ENCODE results near the gene CNDP2. TPM values are rescaled to one million over a fixed set of nuclear protein-coding genes. Genes with fewer than 3 reads are reported as not detected.
"Not testable (repeated sequence)": the region's sequence is repeated elsewhere in the genome, so short reads cannot be mapped to it uniquely, and the experiment has no call there.

The CNDP2 gene
- total RNA-seq, 1 donor = 38.4 TPM

GRCh38 chr18:74497778-74498177, 1.6 kb downstream of the CNDP2 start:
- DNase-seq (ENCODE audit: low read depth) = no peak
- no peak for TF ChIP-seq CTCF (IDR thresholded peaks at IDR 0.05; ENCODE audit: insufficient read depth, low read depth, low read length)
- H3K4me3 ChIP-seq (ENCODE audit: low read depth, low read length) = no peak overlapping the region

- TF ChIP-seq CTCF (IDR thresholded peaks at IDR 0.05; ENCODE audit: insufficient read depth, low read depth, low read length) = no peak
- DNase-seq (ENCODE audit: low read depth) = peak; percentile 50
- H3K4me3 ChIP-seq (ENCODE audit: low read depth, low read length) = peak overlapping the region; percentile 43
These were observed 2.8 kb downstream of the CNDP2 start for GRCh38 chr18:74498712-74499627.

DNA sequence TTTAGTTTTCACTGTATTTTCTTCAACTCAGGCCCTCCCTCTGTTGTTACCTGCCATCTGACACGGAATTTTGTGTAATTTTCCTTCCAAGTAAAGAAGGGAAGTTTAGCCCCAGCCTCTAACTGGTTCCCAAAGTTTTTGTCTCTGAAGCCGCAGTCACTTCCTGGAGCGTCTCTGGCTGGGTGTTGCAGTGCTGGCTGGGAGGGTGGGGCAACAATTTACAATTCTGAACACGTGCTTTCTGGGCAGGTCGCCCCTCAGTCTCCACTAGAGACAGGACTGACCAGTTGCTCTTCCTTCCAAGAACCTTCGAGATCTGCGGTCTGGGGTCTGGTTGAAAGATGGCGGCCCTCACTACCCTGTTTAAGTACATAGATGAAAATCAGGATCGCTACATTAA, 3.5 kb downstream of the CNDP2 start:
- no peak for TF ChIP-seq CTCF (IDR thresholded peaks at IDR 0.05; ENCODE audit: insufficient read depth, low read depth, low read length)
- peak overlapping the region; percentile 43 for H3K4me3 ChIP-seq (ENCODE audit: low read depth, low read length)
- peak; percentile 66 for DNase-seq (ENCODE audit: low read depth)

DNA sequence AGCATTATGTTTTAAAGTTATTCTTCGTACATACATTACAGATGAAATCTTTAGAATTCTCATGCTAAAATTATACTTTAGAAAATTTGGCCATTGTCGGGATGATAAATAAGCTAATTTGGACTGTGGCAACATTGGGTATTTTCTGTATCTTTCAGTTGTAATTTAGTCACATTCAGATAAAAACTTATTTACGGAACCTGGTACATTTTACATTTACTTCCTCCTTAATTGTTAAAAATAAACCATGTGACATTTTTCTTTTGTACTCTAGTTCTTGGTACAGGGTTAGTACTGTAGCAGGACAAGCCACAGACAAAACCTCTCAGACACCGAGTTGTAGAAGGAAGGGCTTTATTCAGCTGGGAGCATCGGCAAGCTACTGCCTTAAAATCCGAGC, 4.2 kb downstream of the CNDP2 start:
- H3K4me3 ChIP-seq (ENCODE audit: low read depth, low read length) = no peak overlapping the region
- no peak for TF ChIP-seq CTCF (IDR thresholded peaks at IDR 0.05; ENCODE audit: insufficient read depth, low read depth, low read length)
- no peak for DNase-seq (ENCODE audit: low read depth)

GRCh38 chr18:74500774-74501173, 4.6 kb downstream of the CNDP2 start:
- not testable (repeated sequence) for H3K4me3 ChIP-seq (ENCODE audit: low read depth, low read length); DNase-seq (ENCODE audit: low read depth)

DNA sequence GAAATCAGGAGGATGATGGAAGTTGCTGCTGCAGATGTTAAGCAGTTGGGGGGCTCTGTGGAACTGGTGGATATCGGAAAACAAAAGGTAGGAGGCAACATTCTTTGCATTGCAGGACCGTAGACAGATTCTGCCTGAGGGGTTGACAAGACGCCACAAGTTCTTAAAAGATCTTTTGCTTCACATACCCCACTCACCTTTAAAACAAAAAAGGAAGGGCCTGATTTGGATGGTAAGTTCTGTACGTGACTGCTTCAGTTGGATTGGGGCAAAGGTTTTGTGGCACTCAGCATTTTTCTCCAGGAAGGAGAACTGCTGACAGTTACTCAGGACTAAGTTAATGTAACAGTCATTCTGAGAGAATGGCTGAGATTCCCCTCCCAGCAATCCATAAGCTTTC, 5.2 kb downstream of the CNDP2 start:
- H3K4me3 ChIP-seq (ENCODE audit: low read depth, low read length) = no peak overlapping the region
- DNase-seq (ENCODE audit: low read depth) = no peak
- TF ChIP-seq CTCF (IDR thresholded peaks at IDR 0.05; ENCODE audit: insufficient read depth, low read depth, low read length) = no peak

DNA sequence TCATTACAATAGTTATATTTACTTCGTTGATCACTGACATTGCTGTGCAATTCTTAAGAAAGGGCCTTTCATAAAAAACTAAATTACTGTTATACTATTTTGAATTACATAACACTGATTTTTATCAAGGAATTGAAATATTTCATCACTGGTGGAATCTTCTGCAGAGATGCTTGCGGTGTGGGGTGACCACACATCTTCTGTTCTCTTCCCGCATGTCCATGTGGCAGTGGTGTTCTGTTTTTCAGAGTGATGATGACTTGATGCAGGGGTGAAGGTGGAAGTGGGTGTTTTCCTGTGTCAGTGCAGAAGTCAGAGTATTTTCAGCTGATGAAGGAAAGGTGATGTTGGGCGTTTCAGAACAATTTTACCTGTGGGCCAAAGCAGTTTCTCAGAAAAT, 7.0 kb downstream of the CNDP2 start:
- DNase-seq (ENCODE audit: low read depth) = no peak
- no peak overlapping the region for H3K4me3 ChIP-seq (ENCODE audit: low read depth, low read length)
- no peak for TF ChIP-seq CTCF (IDR thresholded peaks at IDR 0.05; ENCODE audit: insufficient read depth, low read depth, low read length)
